Glutamatergic neuron (in vitro differentiated cells): ENCODE results near the gene CABLES2. TPM values are rescaled to one million over a fixed set of nuclear protein-coding genes. Genes with fewer than 3 reads are reported as not detected.

Source experiments
- DNase-seq: peaks from one replicate; pipeline ENCODE4 v3.0.0; 2022
- H3K27ac Mint-ChIP-seq: one replicate; pipeline ENCODE4 v1.8.0; 2020; ENCODE audit warnings: mild to moderate bottlenecking, mixed read lengths, inconsistent platforms; ENCODE audit not compliant: unreplicated experiment
- H3K27me3 Mint-ChIP-seq: one replicate; pipeline ENCODE4 v1.8.0; 2020; ENCODE audit warnings: mild to moderate bottlenecking, moderate library complexity, mixed read lengths, inconsistent platforms; ENCODE audit not compliant: unreplicated experiment
- H3K36me3 Mint-ChIP-seq: one replicate; pipeline ENCODE4 v1.8.0; 2020; ENCODE audit warnings: mild to moderate bottlenecking, mixed read lengths, inconsistent platforms; ENCODE audit not compliant: unreplicated experiment
- H3K4me1 Mint-ChIP-seq: one replicate; pipeline ENCODE4 v1.8.0; 2020; ENCODE audit warnings: mild to moderate bottlenecking, low read depth, mixed read lengths, inconsistent platforms; ENCODE audit not compliant: unreplicated experiment
- H3K4me3 Mint-ChIP-seq: one replicate; pipeline ENCODE4 v1.8.0; 2020; ENCODE audit warnings: mild to moderate bottlenecking, mixed read lengths, inconsistent platforms; ENCODE audit not compliant: unreplicated experiment
- H3K9me3 Mint-ChIP-seq: one replicate; pipeline ENCODE4 v1.8.0; 2020; ENCODE audit warnings: mild to moderate bottlenecking, moderate library complexity, mixed read lengths, inconsistent platforms; ENCODE audit not compliant: unreplicated experiment
- total RNA-seq: library from RNA; stranded (reverse); fragmentation: NEBNext Ultra II Directional; extraction: Animal tissue kit (Norgen Biotek cat#: 25700); gene quantifications from one replicate; pipeline ENCODE4 v1.2.1, GENCODE V29; 2021; ENCODE audit not compliant: unreplicated experiment
- TF ChIP-seq, protein P1 (sequence below): fragments of 200-600 bp; sonication (generic); IDR thresholded peaks from one replicate; pipeline ENCODE4 v1.5.0; 2021; ENCODE audit not compliant: partially characterized antibody, unreplicated experiment

Gene CABLES2
- total RNA-seq, 1 donor from 2014 or later: 25.3 TPM

- TF ChIP-seq, protein P1, sequence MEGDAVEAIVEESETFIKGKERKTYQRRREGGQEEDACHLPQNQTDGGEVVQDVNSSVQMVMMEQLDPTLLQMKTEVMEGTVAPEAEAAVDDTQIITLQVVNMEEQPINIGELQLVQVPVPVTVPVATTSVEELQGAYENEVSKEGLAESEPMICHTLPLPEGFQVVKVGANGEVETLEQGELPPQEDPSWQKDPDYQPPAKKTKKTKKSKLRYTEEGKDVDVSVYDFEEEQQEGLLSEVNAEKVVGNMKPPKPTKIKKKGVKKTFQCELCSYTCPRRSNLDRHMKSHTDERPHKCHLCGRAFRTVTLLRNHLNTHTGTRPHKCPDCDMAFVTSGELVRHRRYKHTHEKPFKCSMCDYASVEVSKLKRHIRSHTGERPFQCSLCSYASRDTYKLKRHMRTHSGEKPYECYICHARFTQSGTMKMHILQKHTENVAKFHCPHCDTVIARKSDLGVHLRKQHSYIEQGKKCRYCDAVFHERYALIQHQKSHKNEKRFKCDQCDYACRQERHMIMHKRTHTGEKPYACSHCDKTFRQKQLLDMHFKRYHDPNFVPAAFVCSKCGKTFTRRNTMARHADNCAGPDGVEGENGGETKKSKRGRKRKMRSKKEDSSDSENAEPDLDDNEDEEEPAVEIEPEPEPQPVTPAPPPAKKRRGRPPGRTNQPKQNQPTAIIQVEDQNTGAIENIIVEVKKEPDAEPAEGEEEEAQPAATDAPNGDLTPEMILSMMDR: no peak
- Mint-ChIP-seq H3K27me3 (peaks cover 2% of the 10 kb centered on the region), H3K4me1 (peaks cover 3% of the 10 kb centered on the region), H3K9me3 (peaks cover 1% of the 10 kb centered on the region), H3K36me3 (no peaks in the 10 kb centered on the region), H3K27ac (no peak overlapping the region), H3K4me3 (no peak overlapping the region)
- no peak for DNase-seq
Observed at GRCh38 chr20:62413896-62414481, 6.9 kb upstream of the CABLES2 start.

DNA sequence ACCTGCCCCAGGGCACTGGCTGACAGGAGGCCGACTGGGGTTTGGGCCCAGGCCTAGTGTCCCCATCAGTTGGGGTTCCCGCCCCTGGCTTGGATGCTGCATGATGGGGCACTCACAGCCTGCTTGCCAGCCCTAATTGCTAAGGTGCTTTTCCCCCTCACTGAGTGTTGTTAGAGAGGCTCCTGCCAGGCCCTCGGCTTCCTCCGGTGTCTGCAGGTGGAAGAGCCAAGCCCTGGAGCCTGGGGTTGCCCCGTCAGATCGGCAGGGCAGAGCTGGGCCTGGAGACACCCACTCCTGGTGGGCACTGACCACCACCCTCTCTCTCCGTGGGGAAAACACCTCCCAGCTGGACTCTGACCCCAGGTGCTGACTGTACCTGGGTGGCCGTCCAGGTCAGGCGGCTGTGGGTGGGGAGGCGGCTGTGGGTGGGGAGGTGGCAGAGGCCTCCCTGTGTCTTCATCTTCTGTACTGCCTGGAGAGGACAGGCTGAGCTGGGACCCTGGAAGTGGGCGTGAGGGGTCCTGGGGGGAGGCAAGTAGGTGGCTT, 6.0 kb upstream of the CABLES2 start:
- Mint-ChIP-seq H3K36me3 (no peaks in the 10 kb centered on the region), H3K27ac (no peak overlapping the region), H3K9me3 (no peaks in the 10 kb centered on the region), H3K27me3 (peaks cover 2% of the 10 kb centered on the region), H3K4me1 (peaks cover 3% of the 10 kb centered on the region), H3K4me3 (no peak overlapping the region)
- TF ChIP-seq, protein P1: no peak
- DNase-seq: no peak

- H3K4me1 Mint-ChIP-seq: peaks cover 3% of the 10 kb centered on the region
Observed at GRCh38 chr20:62412194-62413024, 5.3 kb upstream of the CABLES2 start.

DNA sequence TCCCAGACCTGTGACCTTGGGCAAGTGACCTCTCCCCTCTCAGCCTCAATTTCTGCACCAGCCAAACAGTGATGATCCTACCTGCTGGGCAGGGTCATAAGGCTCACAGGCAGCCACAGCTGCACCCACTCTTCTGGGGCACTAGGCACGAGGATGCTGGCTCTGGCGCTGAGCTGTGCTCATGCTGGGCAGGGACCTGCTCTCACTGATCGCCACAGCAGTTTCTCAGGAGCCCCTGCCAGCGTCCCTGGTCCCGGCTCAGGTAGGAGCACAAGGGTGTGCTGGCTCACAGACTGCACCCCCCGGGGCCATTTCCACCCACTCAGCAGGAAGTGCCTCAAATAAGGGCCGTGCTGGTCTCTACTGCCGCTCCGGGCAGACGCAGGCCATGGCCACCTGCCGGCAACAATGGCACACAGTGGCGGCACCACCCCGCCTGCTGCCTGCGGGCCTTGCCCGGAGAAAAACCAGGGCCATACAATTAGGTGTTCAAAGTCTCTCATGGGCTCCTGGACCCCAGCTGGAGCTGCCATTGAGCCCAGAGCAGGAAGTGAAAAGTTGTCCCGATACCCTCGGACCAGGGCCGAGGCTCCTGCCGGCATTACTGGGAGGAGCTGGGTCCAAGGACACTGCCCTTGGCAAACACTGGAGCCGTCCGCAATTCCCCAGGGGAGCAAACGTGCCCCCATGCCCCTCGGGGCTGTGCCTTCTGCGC, 4.6 kb upstream of the CABLES2 start:
- Mint-ChIP-seq H3K4me1 (peaks cover 3% of the 10 kb centered on the region), H3K9me3 (no peaks in the 10 kb centered on the region), H3K27ac (no peak overlapping the region), H3K4me3 (no peak overlapping the region), H3K36me3 (no peaks in the 10 kb centered on the region), H3K27me3 (peaks cover 2% of the 10 kb centered on the region)
- TF ChIP-seq, protein P1: no peak
- no peak for DNase-seq

More at GRCh38 chr20:62412194-62413024, 5.3 kb upstream of the CABLES2 start:
- peaks cover 2% of the 10 kb centered on the region for H3K27me3 Mint-ChIP-seq
- no peak for DNase-seq
- H3K9me3 Mint-ChIP-seq: no peaks in the 10 kb centered on the region
- no peak overlapping the region for H3K27ac Mint-ChIP-seq
- no peaks in the 10 kb centered on the region for H3K36me3 Mint-ChIP-seq
- no peak overlapping the region for H3K4me3 Mint-ChIP-seq
- TF ChIP-seq, protein P1: no peak
